Ovary (tissue), 9 donors: Measurements from ENCODE around the gene DERL3. TPM values are rescaled to one million over a fixed set of nuclear protein-coding genes. Genes with fewer than 3 reads are reported as not detected.

Experiments
- DNase-seq, 5 donors: peaks; one replicate each; pipeline ENCODE4 v3.0.0-alpha.2; 2019 to 2020
- H3K27ac ChIP-seq, 2 donors: fragments of 200-600 bp; one replicate each; pipeline versions ENCODE4 v1.5.1 to v1.8.0; 2019 to 2022
- H3K27me3 ChIP-seq: fragments of 200-600 bp; one replicate; pipeline ENCODE4 v1.8.0; 2022
- H3K36me3 ChIP-seq: fragments of 200-600 bp; sonication (generic); one replicate; pipeline ENCODE4 v1.5.1; 2019
- H3K4me1 ChIP-seq: one replicate; pipeline ENCODE4 v1.8.1; 2013; ENCODE audit warnings: mild to moderate bottlenecking, moderate library complexity; ENCODE audit not compliant: insufficient read depth
- H3K4me3 ChIP-seq: fragments of 200-600 bp; sonication (generic); one replicate; pipeline ENCODE4 v1.5.1; 2017
- H3K9me3 ChIP-seq, 2 donors: fragments of 200-600 bp in 1 of 2; sonication (generic) in 1 of 2; one replicate each; pipeline versions ENCODE4 v1.5.1 to v1.8.1; 2013 to 2019; ENCODE audit warnings: mild to moderate bottlenecking in 1 of 2, moderate library complexity in 1 of 2
- CTCF ChIP-seq, 3 donors: fragments of 450-650 bp in 2 of 3; fragments of 200-600 bp in 1 of 3; IDR thresholded peaks; one replicate each; pipeline versions ENCODE4 v1.5.1 to v1.8.0; 2016 to 2022; ENCODE audit warnings: antibody characterized with exemption in 3 of 3, mild to moderate bottlenecking in 1 of 3
- EP300 ChIP-seq: sonication (generic); formaldehyde crosslinking; IDR thresholded peaks from one replicate; pipeline ENCODE4 v1.6.1; 2017; ENCODE audit warnings: antibody characterized with exemption
- POLR2A ChIP-seq: fragments of 450-650 bp; IDR thresholded peaks from one replicate; pipeline ENCODE4 v1.6.1; 2017; ENCODE audit warnings: antibody characterized with exemption, mild to moderate bottlenecking, moderate library complexity
- WGBS, 3 donors: extraction: QIAGEN DNeasy Blood & Tissue Kit in 1 of 3; methylation state at CpG; one replicate each; pipeline versions ENCODE4 v1.1.5 to v1.1.7; 2013 to 2017; 5-methylcytosine and 5-hydroxymethylcytosine counted together
- intact Hi-C, 4 donors: fragments of 100-400 bp; cut with DNase I; formaldehyde crosslinking; loops; one replicate each; pipeline versions ENCODE4 v1.11.0 to v1.15.1; 2022 to 2023
- polyA plus RNA-seq, 2 donors: library from polyadenylated mRNA; stranded (reverse); fragments of 200-250 nt in 1 of 2; fragments of 350-450 nt in 1 of 2; fragmentation: Illumina TruSeq in 1 of 2; extraction: RNeasy Lipid Tissue Mini Kit (QIAGEN cat#74804) in 1 of 2; gene quantifications; one replicate each; pipeline ENCODE4 v1.2.3, GENCODE V29; 2013 to 2014
- total RNA-seq, 7 donors: library from RNA; depleted of rRNA in 2 of 7; stranded (reverse); fragments of >200 nt in 2 of 7; fragmentation: NEBNext Ultra II Directional in 3 of 7; extraction: Animal tissue kit (Norgen Biotek cat#: 25700) in 3 of 7; gene quantifications; one replicate each; pipeline versions ENCODE4 v1.1.0 to v1.2.4, GENCODE V29; 2016 to 2023
- donor health status: DM: no; HTN: no; CAD: no; lungs with moderate emphysema.
- donor health status: DM: no; HTN: no; CAD: no.
- donor health status: Bipolar disorder and iron deficiency.
- donor health status: DM: yes; HTN: yes; CAD: no.
- donor health status: DM: no; HTN: no; CAD: no.
- donor health status: DM: yes; HTN: yes; CAD: no.

The DERL3 gene
- total and polyA plus RNA-seq, 9 donors = 0.45 to 3.9 (median 1.8) TPM

GRCh38 chr22:23835484-23836144 is 3.2 kb downstream of the DERL3 start:
- no peak overlapping the region for H3K4me3 ChIP-seq
- peaks cover 12% of the 10 kb centered on the region for H3K4me1 ChIP-seq
- peak in 2 of 5 donors; percentile 42 to 59 for DNase-seq
- no peaks in the 10 kb centered on the region for H3K36me3 ChIP-seq
- intact Hi-C loops = no loop called here
- H3K27ac ChIP-seq = peak overlapping the region; percentile 41 to 42
- 32 to 43% (median 34%) methylated on average over 11 of the region's 11 CpGs for WGBS, 3 donors
- H3K9me3 ChIP-seq = no peaks in the 10 kb centered on the region
- TF ChIP-seq EP300 (no peak), POLR2A (no peak), CTCF (IDR thresholded peaks at IDR 0.05) (no peak)
- H3K27me3 ChIP-seq = no peaks in the 10 kb centered on the region

- H3K27ac ChIP-seq = peak overlapping the region; percentile 41 to 42
These were observed 3.9 kb downstream of the DERL3 start for GRCh38 chr22:23834793-23835483.

GRCh38 chr22:23834406-23834792 is 4.4 kb downstream of the DERL3 start:
- Histone ChIP-seq H3K4me1 (peaks cover 12% of the 10 kb centered on the region), H3K36me3 (no peaks in the 10 kb centered on the region), H3K27me3 (no peaks in the 10 kb centered on the region), H3K27ac (peak overlapping the region in 1 of 2 donors; percentile 41), H3K4me3 (no peak overlapping the region), H3K9me3 (no peaks in the 10 kb centered on the region)
- 82 to 84% (median 83%) methylated on average over 3 of the region's 3 CpGs for WGBS, 3 donors
- peak in 1 of 5 donors; percentile 20 for DNase-seq
- intact Hi-C loops = no loop called here
- TF ChIP-seq EP300 (no peak), POLR2A (no peak), CTCF (IDR thresholded peaks at IDR 0.05) (no peak)

More at GRCh38 chr22:23834793-23835483, 3.9 kb downstream of the DERL3 start:
- Histone ChIP-seq H3K36me3 (no peaks in the 10 kb centered on the region), H3K4me3 (no peak overlapping the region), H3K4me1 (peaks cover 12% of the 10 kb centered on the region), H3K27me3 (no peaks in the 10 kb centered on the region), H3K9me3 (no peaks in the 10 kb centered on the region)
- intact Hi-C loops = no loop called here
- WGBS, 3 donors = 69 to 78% (median 73%) methylated on average over 10 of the region's 10 CpGs
- DNase-seq = peak in 2 of 5 donors; percentile 37 to 50
- TF ChIP-seq POLR2A (no peak), CTCF (IDR thresholded peaks at IDR 0.05) (no peak), EP300 (no peak)

GRCh38 chr22:23833911-23834317 is 4.9 kb downstream of the DERL3 start:
- Histone ChIP-seq H3K4me3 (no peak overlapping the region), H3K9me3 (no peaks in the 10 kb centered on the region), H3K4me1 (peaks cover 10% of the 10 kb centered on the region), H3K36me3 (no peaks in the 10 kb centered on the region), H3K27me3 (no peaks in the 10 kb centered on the region), H3K27ac (no peak overlapping the region)
- TF ChIP-seq EP300 (no peak), POLR2A (no peak), CTCF (IDR thresholded peaks at IDR 0.05) (no peak)
- DNase-seq = peak in 3 of 5 donors; percentile 62 to 76 (median 67)
- 44 to 60% (median 47%) methylated on average over 13 of the region's 13 CpGs for WGBS, 3 donors
- intact Hi-C loops = no loop called here
